ENCODE data around the gene GRK2. TPM values are rescaled to one million over a fixed set of nuclear protein-coding genes. Genes with fewer than 3 reads are reported as not detected.

Gene GRK2
- total and polyA plus RNA-seq, 2 donors (not counting 3 experiments of a cell fraction or from before 2014, with no cell fraction given): 57.9 to 62.3 TPM

- no peaks in the 10 kb centered on the region for H3K9me1 ChIP-seq (replicated peaks; ENCODE audit: control insufficient read depth, extremely low read depth, insufficient read depth, low read length)
- no peak overlapping the region for H3K4me3 ChIP-seq (replicated peaks in 1 of 3; ENCODE audit: insufficient read depth in 1 of 3, low read depth in 1 of 3, low read length in 3 of 3)
- CTCF ChIA-PET: interaction anchor here (0.8 kb wide), 1 partner anchor 36 kb away, joined by 3 read pairs; no protein-coding TSS in a partner anchor
- intact Hi-C loops (cut with micrococcal nuclease) (no loop called here), dilution Hi-C loops (cut with MboI; ENCODE audit: extremely low pct_ligation_motif_present, low sequenced_read_pairs) (no loop called here)
- peaks cover 13% of the 10 kb centered on the region for H3K4me1 ChIP-seq (ENCODE audit: control insufficient read depth, extremely low read depth, insufficient read depth, low read length)
- no peak overlapping the region for H3K9ac ChIP-seq (replicated peaks; ENCODE audit: extremely low read depth, insufficient read depth, low read length)
- no peak overlapping the region for H3K27ac ChIP-seq (ENCODE audit: insufficient read depth, low read depth, low read length)
- BruUV-seq (replicated peaks): no TSS peak
- H4K20me1 ChIP-seq (replicated peaks; ENCODE audit: control insufficient read depth, extremely low read depth, insufficient read depth, low read length): no peaks in the 10 kb centered on the region
- peaks cover 8% of the 10 kb centered on the region for H3K79me2 ChIP-seq (ENCODE audit: control insufficient read depth, insufficient read depth, low read length)
- no peak for FAIRE-seq
- no peak for DNase-seq (ENCODE audit: low read depth, low spot score)
- POLR2A ChIA-PET: no interaction called here
- TF ChIP-seq MAX (IDR thresholded peaks at IDR 0.05; ENCODE audit: insufficient read depth, insufficient read length): no peak
- TF ChIP-seq POLR2AphosphoS5 (IDR thresholded peaks at IDR 0.05; ENCODE audit: insufficient read depth, low read depth, low read length): no peak
- no peak for TF ChIP-seq GATA2 (IDR thresholded peaks at IDR 0.05; ENCODE audit: insufficient read depth, insufficient read length, low read depth, low read length)
- no peak for TF ChIP-seq EZH2 (IDR thresholded peaks at IDR 0.05; ENCODE audit: borderline replicate concordance, low read depth, low read length, severe bottlenecking)
- TF ChIP-seq FOS (IDR thresholded peaks at IDR 0.05; ENCODE audit: borderline replicate concordance, insufficient read depth, low read length): no peak
- no peak for TF ChIP-seq MYC (IDR thresholded peaks at IDR 0.05; ENCODE audit: low read depth, low read length)
- TF ChIP-seq JUN (IDR thresholded peaks at IDR 0.05; ENCODE audit: borderline replicate concordance, insufficient read depth, insufficient read length, low read depth): no peak
- TF ChIP-seq CTCF (IDR thresholded peaks at IDR 0.05; ENCODE audit: extremely low read depth in 1 of 2, insufficient read depth in 1 of 2, low read depth in 1 of 2, low read length in 2 of 2): no peak
- no peak for TF ChIP-seq POLR2A (IDR thresholded peaks at IDR 0.05; ENCODE audit: low read depth, low read length)
- H3K9me3 ChIP-seq (replicated peaks; ENCODE audit: control insufficient read depth, insufficient read depth, low read length): no peaks in the 10 kb centered on the region
- no peak overlapping the region for H2AFZ ChIP-seq (ENCODE audit: low read depth, low read length)
- no peaks in the 10 kb centered on the region for H3K27me3 ChIP-seq (ENCODE audit: control insufficient read depth in 2 of 2, insufficient read depth in 2 of 2, low read length in 2 of 2)
- H3K4me2 ChIP-seq (ENCODE audit: insufficient read depth, low read length): no peak overlapping the region
- H3K36me3 ChIP-seq (ENCODE audit: control insufficient read depth in 2 of 2, extremely low read depth in 1 of 2, insufficient read depth in 2 of 2, low read length in 2 of 2): peaks cover 8 to 64% of the 10 kb centered on the region in 2 experiments
Measured at GRCh38 chr11:67281552-67282150, 15.4 kb downstream of the GRK2 start.
